Left ventricle myocardium inferior (tissue), 1 donor: Measurements from ENCODE around the gene DHRS1. TPM values are rescaled to one million over a fixed set of nuclear protein-coding genes. Genes with fewer than 3 reads are reported as not detected.
"Not testable (repeated sequence)": the region's sequence is repeated elsewhere in the genome, so short reads cannot be mapped to it uniquely, and the experiment has no call there.

ENCODE experiments used
- DNase-seq: peaks from one replicate; pipeline ENCODE4 v3.0.0-alpha.2; 2020
- H3K27ac ChIP-seq: fragments of 200-600 bp; replicated peaks from 2 replicates; pipeline ENCODE4 v1.8.0; 2021
- H3K27me3 ChIP-seq: fragments of 200-600 bp; 2 replicates; pipeline ENCODE4 v1.8.0; 2021; ENCODE audit warnings: low read depth
- H3K36me3 ChIP-seq: fragments of 200-600 bp; 2 replicates; pipeline ENCODE4 v1.8.0; 2021
- H3K4me1 ChIP-seq: fragments of 200-600 bp; 2 replicates; pipeline ENCODE4 v1.8.0; 2021
- H3K4me3 ChIP-seq: fragments of 200-600 bp; 2 replicates; pipeline ENCODE4 v1.8.0; 2021; ENCODE audit warnings: mild to moderate bottlenecking, moderate library complexity
- H3K9me3 ChIP-seq: fragments of 200-600 bp; replicated peaks from 2 replicates; pipeline ENCODE4 v1.8.0; 2021
- intact Hi-C: fragments of 100-400 bp; cut with micrococcal nuclease; formaldehyde crosslinking; loops from one replicate; pipeline ENCODE4 v1.11.0; 2022
- total RNA-seq: library from RNA; stranded (reverse); fragmentation: NEBNext Ultra II Directional; extraction: Animal tissue kit (Norgen Biotek cat#: 25700); gene quantifications from one replicate; pipeline ENCODE4 v1.2.1, GENCODE V29; 2021
- TF ChIP-seq, protein P1 (sequence below): fragments of 200-600 bp; IDR thresholded peaks from 2 replicates; pipeline ENCODE4 v1.8.0; 2021; ENCODE audit warnings: antibody characterized with exemption, mild to moderate bottlenecking, borderline replicate concordance
- donor health status: DM: no; HTN: yes; CAD: no; lungs with severe emphysema.

DHRS1 gene
- total RNA-seq, 1 donor from 2014 or later, result 6.9 TPM

GRCh38 chr14:24251880-24252288, 47.7 kb downstream of the DHRS1 start:
- Histone ChIP-seq H3K4me3 (no peak overlapping the region), H3K9me3 (no peaks in the 10 kb centered on the region), H3K27me3 (no peaks in the 10 kb centered on the region), H3K27ac (no peak overlapping the region), H3K36me3 (peaks cover 3% of the 10 kb centered on the region), H3K4me1 (no peaks in the 10 kb centered on the region)
- intact Hi-C loops, result no loop called here
- TF ChIP-seq, protein P1, sequence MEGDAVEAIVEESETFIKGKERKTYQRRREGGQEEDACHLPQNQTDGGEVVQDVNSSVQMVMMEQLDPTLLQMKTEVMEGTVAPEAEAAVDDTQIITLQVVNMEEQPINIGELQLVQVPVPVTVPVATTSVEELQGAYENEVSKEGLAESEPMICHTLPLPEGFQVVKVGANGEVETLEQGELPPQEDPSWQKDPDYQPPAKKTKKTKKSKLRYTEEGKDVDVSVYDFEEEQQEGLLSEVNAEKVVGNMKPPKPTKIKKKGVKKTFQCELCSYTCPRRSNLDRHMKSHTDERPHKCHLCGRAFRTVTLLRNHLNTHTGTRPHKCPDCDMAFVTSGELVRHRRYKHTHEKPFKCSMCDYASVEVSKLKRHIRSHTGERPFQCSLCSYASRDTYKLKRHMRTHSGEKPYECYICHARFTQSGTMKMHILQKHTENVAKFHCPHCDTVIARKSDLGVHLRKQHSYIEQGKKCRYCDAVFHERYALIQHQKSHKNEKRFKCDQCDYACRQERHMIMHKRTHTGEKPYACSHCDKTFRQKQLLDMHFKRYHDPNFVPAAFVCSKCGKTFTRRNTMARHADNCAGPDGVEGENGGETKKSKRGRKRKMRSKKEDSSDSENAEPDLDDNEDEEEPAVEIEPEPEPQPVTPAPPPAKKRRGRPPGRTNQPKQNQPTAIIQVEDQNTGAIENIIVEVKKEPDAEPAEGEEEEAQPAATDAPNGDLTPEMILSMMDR, result no peak
- DNase-seq, result no peak

- intact Hi-C loops, result no loop called here
- H3K27ac ChIP-seq, result no peak overlapping the region
- no peaks in the 10 kb centered on the region for H3K4me1 ChIP-seq
- H3K27me3 ChIP-seq, result no peaks in the 10 kb centered on the region
- H3K36me3 ChIP-seq, result peaks cover 3% of the 10 kb centered on the region
- no peak for DNase-seq
- no peaks in the 10 kb centered on the region for H3K9me3 ChIP-seq
- no peak overlapping the region for H3K4me3 ChIP-seq
- TF ChIP-seq, protein P1, result no peak
Observed at GRCh38 chr14:24250354-24250753, 49.2 kb downstream of the DHRS1 start.

DNA sequence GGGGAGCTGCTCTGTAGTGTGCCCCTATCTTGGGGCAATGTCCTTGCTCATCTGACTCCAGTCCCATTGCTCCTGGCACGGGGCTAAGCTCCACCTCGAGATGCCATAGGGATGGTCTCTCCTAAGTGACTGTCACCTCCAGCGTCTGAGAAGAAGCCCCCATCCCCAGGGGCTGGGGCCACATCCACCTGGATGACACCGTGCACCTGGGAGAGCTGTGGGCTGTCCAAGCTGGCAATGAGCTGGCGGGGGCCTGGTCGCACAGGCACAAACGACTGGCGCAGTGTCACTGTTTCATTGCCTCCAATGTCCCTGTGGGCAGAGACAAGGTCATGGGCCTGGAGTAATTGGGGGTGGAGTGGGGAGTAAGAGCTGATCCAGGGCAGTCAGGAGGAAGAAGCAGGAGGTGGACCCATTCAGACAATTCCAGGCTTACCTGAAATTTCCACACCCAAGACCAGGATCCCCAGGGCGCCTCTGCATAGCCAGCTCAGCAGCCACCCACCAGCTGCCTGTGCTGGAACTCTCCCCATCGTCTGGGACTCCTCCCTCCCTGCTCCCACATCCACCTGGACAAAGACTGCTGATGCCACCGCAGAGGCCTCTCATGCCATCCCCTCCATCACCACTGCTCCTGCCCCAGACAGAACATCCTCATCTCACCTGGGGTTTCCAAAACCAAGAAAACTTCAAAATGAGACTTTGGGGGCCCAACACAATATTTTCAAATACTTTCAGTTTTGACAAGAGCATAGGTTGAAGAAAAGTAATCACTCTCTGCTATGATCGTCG, 50.2 kb downstream of the DHRS1 start:
- Histone ChIP-seq H3K27ac (no peak overlapping the region), H3K4me1 (no peaks in the 10 kb centered on the region), H3K4me3 (no peak overlapping the region), H3K9me3 (no peaks in the 10 kb centered on the region), H3K27me3 (no peaks in the 10 kb centered on the region), H3K36me3 (peaks cover 3% of the 10 kb centered on the region)
- TF ChIP-seq, protein P1, result no peak
- DNase-seq, result no peak
- intact Hi-C loops, result no loop called here

DNA sequence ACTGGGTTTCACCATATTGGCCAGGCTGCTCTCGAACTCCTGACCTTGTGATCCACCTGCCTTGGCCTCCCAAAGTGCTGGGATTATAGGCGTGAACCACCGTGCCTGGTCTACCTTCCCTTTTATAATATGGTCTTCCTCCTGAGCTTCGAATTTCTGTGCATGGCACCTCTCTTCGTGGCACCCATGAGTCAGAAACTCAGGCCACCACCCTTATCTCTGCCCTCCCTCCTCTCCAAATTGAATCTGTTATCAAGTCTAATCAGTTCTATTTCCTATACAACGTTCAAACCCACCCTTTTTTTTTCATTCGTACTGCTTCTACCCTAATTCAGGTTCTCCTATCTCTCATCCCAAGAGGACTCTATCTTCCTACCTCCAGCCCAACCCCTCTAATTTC, 52.2 kb downstream of the DHRS1 start:
- intact Hi-C loops, result no loop called here
- TF ChIP-seq, protein P1, result no peak
- Histone ChIP-seq H3K9me3 (no peaks in the 10 kb centered on the region), H3K27ac (no peak overlapping the region), H3K4me1 (peaks cover 10% of the 10 kb centered on the region), H3K27me3 (no peaks in the 10 kb centered on the region), H3K36me3 (no peaks in the 10 kb centered on the region), H3K4me3 (no peak overlapping the region)
- no peak for DNase-seq

GRCh38 chr14:24246765-24247212, 52.8 kb downstream of the DHRS1 start:
- no peak for DNase-seq
- intact Hi-C loops, result no loop called here
- Histone ChIP-seq H3K4me3 (no peak overlapping the region), H3K36me3 (no peaks in the 10 kb centered on the region), H3K27ac (no peak overlapping the region), H3K4me1 (peaks cover 13% of the 10 kb centered on the region), H3K27me3 (no peaks in the 10 kb centered on the region), H3K9me3 (no peaks in the 10 kb centered on the region)
- TF ChIP-seq, protein P1, result no peak

DNA sequence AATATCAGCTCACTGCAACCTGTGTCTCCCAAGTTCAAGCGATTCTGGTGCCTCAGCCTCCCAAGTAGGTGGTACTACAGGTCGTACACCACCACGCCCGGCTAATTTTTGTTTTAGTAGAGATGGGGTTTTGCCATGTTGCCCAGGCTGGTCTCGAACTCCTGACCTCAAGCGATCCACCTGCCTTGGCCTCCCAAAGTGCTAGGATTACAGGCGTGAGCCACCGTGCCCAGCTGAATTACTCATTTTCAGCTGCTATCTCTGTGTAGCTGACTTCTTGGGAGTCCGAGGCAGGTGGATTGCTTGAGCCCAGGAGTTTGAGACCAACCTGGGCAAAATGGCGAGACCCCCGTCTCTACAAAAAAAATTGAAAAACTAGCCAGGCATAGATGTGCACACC, 54.2 kb downstream of the DHRS1 start:
- H3K27ac ChIP-seq, H3K27me3 ChIP-seq, H3K9me3 ChIP-seq, intact Hi-C loops, H3K4me3 ChIP-seq, DNase-seq: not testable (repeated sequence)
- H3K36me3 ChIP-seq, result peaks cover 11% of the 10 kb centered on the region
- peaks cover 28% of the 10 kb centered on the region for H3K4me1 ChIP-seq
